K562 (cell line): ENCODE results near the gene GPATCH3. TPM values are rescaled to one million over a fixed set of nuclear protein-coding genes. Genes with fewer than 3 reads are reported as not detected.

Experiments
- CBFB ChIP-seq: sonication (generic); formaldehyde crosslinking; IDR thresholded peaks from 2 replicates; pipeline ENCODE4 v1.4.0; 2020; ENCODE audit warnings: mild to moderate bottlenecking, missing genetic modification reagents
- E4F1 ChIP-seq: fragments of 250-450 bp; sonication (Bioruptor Pico); IDR thresholded peaks from 2 replicates; pipeline ENCODE4 v1.5.0; 2021; ENCODE audit warnings: mild to moderate bottlenecking, borderline replicate concordance
- ETV1 ChIP-seq: fragments of 450-650 bp; conservative IDR thresholded peaks from 2 replicates; pipeline ENCODE4 v1.6.1; 2016; ENCODE audit warnings: missing genetic modification characterization, control low read depth, low read depth, missing compliant biosample characterization
- GMEB1 ChIP-seq: fragments of 250-450 bp; sonication (Bioruptor Pico); IDR thresholded peaks from 2 replicates; pipeline ENCODE4 v1.4.0; 2020; ENCODE audit warnings: mild to moderate bottlenecking
- HCFC1 ChIP-seq: IDR thresholded peaks from 2 replicates; pipeline ENCODE4 v1.6.1; 2012; ENCODE audit warnings: low read depth, low read length, improper control_type of control experiment
- IFI16 ChIP-seq: fragments of 250-450 bp; sonication (Bioruptor Pico); IDR thresholded peaks from 2 replicates; pipeline ENCODE4 v2.1.2; 2022; ENCODE audit warnings: mild to moderate bottlenecking, inconsistent platforms
- MBD1 ChIP-seq: fragments of 250-450 bp; sonication (Bioruptor Pico); IDR thresholded peaks from 2 replicates; pipeline ENCODE4 v1.8.0; 2022; ENCODE audit warnings: inconsistent platforms
- NKRF ChIP-seq: fragments of 450-650 bp; IDR thresholded peaks from 2 replicates; pipeline ENCODE4 v1.6.1; 2016; ENCODE audit warnings: borderline replicate concordance
- POLR2AphosphoS5 ChIP-seq: IDR thresholded peaks from 2 replicates; pipeline ENCODE4 v1.6.1; 2011; ENCODE audit warnings: mild to moderate bottlenecking, low read depth, low read length, moderate library complexity; ENCODE audit not compliant: control insufficient read depth, insufficient read depth
- RBM39 ChIP-seq: fragments of 200-400 bp; formaldehyde crosslinking; optimal IDR thresholded peaks from 2 replicates; pipeline ENCODE3; 2018; ENCODE audit warnings: low read depth, low read length
- SRSF7 ChIP-seq: fragments of 200-400 bp; formaldehyde crosslinking; optimal IDR thresholded peaks from 2 replicates; pipeline ENCODE3; 2017; ENCODE audit warnings: mild to moderate bottlenecking, low read depth, low read length
- TBL1XR1 ChIP-seq, 2 experiments: IDR thresholded peaks; 2 replicates each; pipeline ENCODE4 v1.6.1; 2012; ENCODE audit warnings: improper control_type of control experiment in 2 of 2, low read length in 2 of 2, mild to moderate bottlenecking in 1 of 2
- ZEB2 ChIP-seq: fragments of 450-650 bp; IDR thresholded peaks from 2 replicates; pipeline ENCODE4 v1.6.1; 2016
- ZHX1 ChIP-seq: fragments of 150-350 bp; conservative IDR thresholded peaks from 2 replicates; pipeline ENCODE4 v1.6.1; 2014; ENCODE audit warnings: low read length
- ZNF232 ChIP-seq: sonication (generic); formaldehyde crosslinking; IDR thresholded peaks from 2 replicates; pipeline ENCODE4 v1.8.0; 2022; ENCODE audit warnings: mild to moderate bottlenecking, missing genetic modification reagents
- ZNF24 ChIP-seq: fragments of 450-650 bp; IDR thresholded peaks from 2 replicates; pipeline ENCODE4 v1.6.1; 2016
- ZNF436 ChIP-seq: fragments of 250-450, 450-650 bp; sonication (Bioruptor Pico); formaldehyde crosslinking; IDR thresholded peaks from 2 replicates; pipeline ENCODE4 v1.7.0; 2020; ENCODE audit warnings: mild to moderate bottlenecking
- polyA plus RNA-seq, 8 experiments: library from polyadenylated mRNA; depleted of rRNA in 4 of 8; stranded (reverse) in 5 of 8; unstranded in 3 of 8; fragments of >200 nt; fragmentation: Nextera tagmentation in 2 of 8; fragmentation: Illumina TruSeq in 1 of 8; extraction: Ambion mirVana in 2 of 8; extraction: Trizol in 1 of 8; gene quantifications; 2 replicates each; pipeline versions ENCODE4 v1.2.1 to v1.2.3, GENCODE V29; 2011 to 2014; ENCODE audit warnings: inconsistent platforms in 1 of 8, missing spikeins in 1 of 8
- total RNA-seq, 7 experiments: library from RNA; depleted of rRNA in 6 of 7; stranded (reverse); fragments of >200 nt in 6 of 7; fragmentation: Illumina TruSeq in 2 of 7; extraction: Trizol in 2 of 7; gene quantifications; 2 replicates each; pipeline versions ENCODE4 v1.2.1 to v1.2.3, GENCODE V29; 2011 to 2021; ENCODE audit warnings: low replicate concordance in 1 of 7

The GPATCH3 gene
- total and polyA plus RNA-seq, 9 of the 15 experiments (the other 6 are each of a cell fraction or from before 2014, with no cell fraction given), result 1.6 to 23.0 (median 13.3) TPM

GRCh38 chr1:26864610-26865480 is 35.4 kb downstream of the GPATCH3 start (continued):
- TF ChIP-seq ZNF232 (CRISPR knock-in tag) (no peak), ETV1 (tag) (no peak; the same call in 1 of the 2 replicates), POLR2AphosphoS5 (peak; percentile 79), ZNF436 (no peak), MBD1 (CRISPR knock-in tag) (no peak), HCFC1 (peak; percentile 61), NKRF (peak; percentile 63; the same call in 1 of the 2 replicates), ZEB2 (no peak), IFI16 (CRISPR knock-in tag) (no peak), ZHX1 (no peak), CBFB (no peak; the same call in 1 of the 2 replicates), SRSF7 (no peak), TBL1XR1 (IDR thresholded peaks at IDR 0.05; ENCODE audit: low read length in 2 of 2) (no peak), GMEB1 (CRISPR knock-in tag) (peak; percentile 59), RBM39 (no peak), E4F1 (no peak), ZNF24 (no peak)
